GM21526 (cell line): Measurements from ENCODE around the gene DNAJC25.
"Not testable (repeated sequence)": the region's sequence is repeated elsewhere in the genome, so short reads cannot be mapped to it uniquely, and the experiment has no call there.

ENCODE experiments used
- ATAC-seq: cut with Tn5 transposase; IDR thresholded peaks from one replicate; pipeline ENCODE4 v1.9.1; 2021; ENCODE audit warnings: moderate library complexity; ENCODE audit not compliant: unreplicated experiment, low FRiP score

The DNAJC25 gene

GRCh38 chr9:111662576-111663300 lies 31.6 kb downstream of the DNAJC25 start:
- no peak for ATAC-seq

DNA sequence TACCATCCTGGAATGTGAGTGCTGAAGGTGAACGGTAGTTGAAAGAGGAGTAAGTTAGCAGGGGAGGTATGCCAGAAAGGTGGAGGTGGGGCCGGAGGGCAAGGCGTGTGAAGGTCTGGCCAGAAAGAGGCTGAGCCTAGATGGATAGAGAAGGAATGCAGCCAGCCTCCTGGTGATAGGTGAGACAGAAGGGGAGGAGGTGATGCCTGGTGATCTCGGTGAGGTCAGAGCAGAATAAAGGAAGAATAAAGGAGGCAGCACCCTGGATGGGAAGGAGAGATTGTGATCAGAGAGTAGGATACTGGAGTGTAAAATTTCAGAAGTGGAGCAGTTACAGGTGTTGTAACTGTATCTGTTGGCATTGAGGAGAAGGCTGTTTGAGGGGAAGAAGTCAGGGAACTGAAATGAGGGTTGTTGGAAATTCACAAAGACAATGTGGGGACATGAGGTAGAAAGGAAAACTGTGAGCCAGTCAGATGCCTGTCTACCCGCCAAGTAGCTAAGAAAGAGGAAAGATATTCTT lies 32.2 kb downstream of the DNAJC25 start:
- no peak for ATAC-seq

DNA sequence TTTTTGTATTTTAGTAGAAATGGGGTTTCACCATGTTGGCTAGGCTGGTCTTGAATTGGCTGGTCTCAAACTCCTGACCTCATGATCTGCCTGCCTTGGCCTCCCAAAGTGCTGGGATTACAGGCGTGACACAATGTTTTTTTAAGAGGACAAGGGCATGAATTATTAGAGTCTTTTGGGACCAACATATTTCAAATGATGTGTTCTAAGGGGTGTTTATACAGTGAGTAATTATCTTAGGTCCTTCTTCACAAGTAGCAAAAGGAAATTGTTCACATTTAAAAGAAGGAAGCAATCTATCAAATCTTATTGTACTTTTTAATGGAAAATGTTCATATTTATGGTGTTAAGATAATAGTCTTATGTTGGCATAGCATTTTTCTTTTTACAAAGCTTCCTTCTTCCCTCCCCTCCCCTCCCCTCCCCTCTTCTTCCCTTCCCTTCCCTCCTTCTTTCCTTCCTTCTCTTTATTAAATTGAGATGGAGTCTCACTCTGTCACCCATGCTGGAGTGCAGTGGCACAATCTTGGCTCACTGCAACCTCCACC lies 37.0 kb downstream of the DNAJC25 start:
- no peak for ATAC-seq

- ATAC-seq, result not testable (repeated sequence)
Observed at GRCh38 chr9:111668601-111669000, 37.5 kb downstream of the DNAJC25 start.

GRCh38 chr9:111674319-111674718 lies 43.2 kb downstream of the DNAJC25 start:
- ATAC-seq, result no peak

- no peak for ATAC-seq
Observed at GRCh38 chr9:111676116-111676515, 45.0 kb downstream of the DNAJC25 start.

DNA sequence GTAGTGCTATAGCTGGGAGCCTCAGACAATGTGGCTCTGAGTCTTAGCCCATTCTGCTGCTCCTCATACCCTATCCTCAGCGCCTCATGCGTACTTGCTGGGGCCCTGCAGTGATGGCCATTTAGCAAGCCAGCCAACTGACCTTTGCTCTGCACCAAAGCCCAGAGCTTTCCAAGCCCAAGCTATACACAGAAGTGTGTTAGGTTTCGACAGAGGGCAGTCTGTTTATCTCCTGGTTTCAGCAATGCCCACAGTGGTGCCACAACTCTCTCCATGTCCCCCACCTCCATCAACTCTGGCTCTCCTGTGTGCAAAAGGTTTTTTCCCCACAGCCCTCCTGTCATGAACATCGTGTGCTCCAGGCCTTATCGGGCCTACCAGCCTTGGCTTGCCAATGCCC lies 47.2 kb downstream of the DNAJC25 start:
- no peak for ATAC-seq

GRCh38 chr9:111679199-111679598 lies 48.1 kb downstream of the DNAJC25 start:
- no peak for ATAC-seq

DNA sequence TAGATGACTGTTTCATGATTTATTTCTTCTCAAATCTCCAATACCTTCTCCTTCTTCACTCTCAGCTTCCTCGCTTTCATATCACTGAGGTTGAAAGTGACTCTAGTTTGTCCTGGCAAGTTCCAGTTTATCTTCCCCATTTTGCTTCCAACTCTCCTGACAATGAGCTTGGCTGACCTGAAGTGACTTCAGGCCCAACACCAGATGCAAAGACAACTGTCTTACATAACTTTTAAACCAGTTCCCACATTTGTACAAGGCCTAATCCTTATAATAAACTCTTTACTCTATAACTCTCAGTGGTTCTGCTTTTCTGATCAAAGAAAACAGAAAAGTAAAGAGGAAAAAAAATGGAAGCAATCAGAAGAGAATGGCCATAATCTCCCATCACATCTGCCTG lies 52.3 kb downstream of the DNAJC25 start:
- ATAC-seq, result no peak

DNA sequence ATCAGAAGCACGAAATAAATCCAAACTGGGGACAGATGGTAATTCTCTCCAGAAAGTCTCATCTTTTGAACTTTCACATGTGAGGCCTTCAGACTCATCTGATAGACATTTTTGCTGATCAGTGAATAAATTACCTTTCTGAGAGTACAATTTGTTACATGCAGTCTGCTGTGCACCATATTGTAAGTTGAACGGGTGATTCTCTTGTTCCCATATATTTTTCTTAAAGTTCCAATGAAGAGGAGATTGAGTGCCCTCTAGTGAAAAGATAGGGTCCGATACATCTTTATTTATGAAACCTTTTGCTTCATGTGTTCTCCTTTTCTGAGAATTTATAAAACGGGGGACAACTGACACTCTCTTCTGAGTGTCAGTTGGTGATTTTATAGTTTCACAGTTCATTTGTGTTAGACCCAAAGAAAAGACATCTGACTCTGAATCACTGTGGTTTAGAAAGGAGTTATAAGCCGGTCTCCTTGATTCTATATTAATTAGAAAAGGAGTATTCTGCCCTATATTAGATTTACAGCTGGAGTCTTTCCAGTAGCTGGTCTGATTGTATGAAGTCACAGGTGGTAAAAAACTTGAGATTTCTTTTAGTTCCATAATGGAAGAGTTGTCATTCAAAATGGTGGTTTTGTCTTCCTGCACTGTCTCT lies 60.7 kb downstream of the DNAJC25 start:
- ATAC-seq, result no peak

DNA sequence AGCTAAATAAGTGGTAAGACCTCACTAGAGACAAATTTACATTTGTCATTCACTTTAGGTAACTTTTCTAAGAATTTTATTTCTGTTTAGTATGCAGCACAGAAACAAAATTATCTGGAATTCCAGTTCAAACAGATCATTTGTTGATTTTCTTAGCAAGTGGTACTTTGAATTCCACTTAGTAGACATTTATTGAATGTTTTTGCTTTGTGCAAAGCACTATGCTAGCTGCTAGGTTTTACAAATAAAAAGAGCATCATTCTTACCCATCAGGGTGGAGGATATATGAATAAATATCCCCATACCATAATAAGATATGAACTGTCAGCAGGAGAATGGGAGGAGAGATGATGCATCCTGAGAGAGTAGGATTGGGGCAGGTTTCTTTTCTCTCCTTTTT lies 65.7 kb downstream of the DNAJC25 start:
- no peak for ATAC-seq

GRCh38 chr9:111700776-111701175 lies 69.6 kb downstream of the DNAJC25 start:
- ATAC-seq, result no peak
